Measurements from ENCODE around the gene KRTDAP. TPM values are rescaled to one million over a fixed set of nuclear protein-coding genes. Genes with fewer than 3 reads are reported as not detected.

Gene KRTDAP
- total RNA-seq, 1 donor from 2014 or later, result not detected

Other genes with a start within 250 kb of the KRTDAP start
- 8.4 and 18.1 TPM in 2 replicates for gene LSR, start 241.5 kb downstream of the KRTDAP start, total RNA-seq
- 68.9 and 70.0 TPM in 2 replicates for gene USF2, start 221.5 kb downstream of the KRTDAP start, total RNA-seq
- gene HAMP, start 207.9 kb downstream of the KRTDAP start, total RNA-seq, result 0.36 and 0.38 TPM in 2 replicates
- not detected in 2 replicates for gene MAG, start 198.3 kb downstream of the KRTDAP start, total RNA-seq
- not detected in 2 replicates for gene CD22, start 161.3 kb downstream of the KRTDAP start, total RNA-seq
- gene FFAR1, start 142.6 kb downstream of the KRTDAP start, total RNA-seq, result not detected in 2 replicates
- not detected in 2 replicates for gene FFAR3, start 132.0 kb downstream of the KRTDAP start, total RNA-seq
- not detected in 2 replicates for gene GPR42, start 119.4 kb downstream of the KRTDAP start, total RNA-seq
- not detected in 2 replicates for gene FFAR2, start 42.2 kb downstream of the KRTDAP start, total RNA-seq
- 50.7 and 56.9 TPM in 2 replicates for gene DMKN, start 23.2 kb upstream of the KRTDAP start, total RNA-seq
- 0.18 and 0.38 TPM in 2 replicates for gene SBSN, start 37.8 kb upstream of the KRTDAP start, total RNA-seq
- not detected in 2 replicates for gene GAPDHS, start 43.0 kb upstream of the KRTDAP start, total RNA-seq
- gene TMEM147, start 55.2 kb upstream of the KRTDAP start, total RNA-seq, result 68.2 and 69.3 TPM in 2 replicates
- not detected in 2 replicates for gene ATP4A, start 73.2 kb upstream of the KRTDAP start, total RNA-seq
- not detected in 2 replicates for gene PMIS2, start 95.7 kb upstream of the KRTDAP start, total RNA-seq
- gene HAUS5, start 122.3 kb upstream of the KRTDAP start, total RNA-seq, result 5.3 and 6.0 TPM in 2 replicates
- gene RBM42, start 138.6 kb upstream of the KRTDAP start, total RNA-seq, result 102 and 106 TPM in 2 replicates
- 0.45 TPM in 1 of 2 replicates, not detected in the other for gene ETV2, start 151.3 kb upstream of the KRTDAP start, total RNA-seq
- gene COX6B1, start 157.9 kb upstream of the KRTDAP start, total RNA-seq, result 326 and 344 TPM in 2 replicates
- 0.18 TPM in 1 of 2 replicates, not detected in the other for gene UPK1A, start 176.1 kb upstream of the KRTDAP start, total RNA-seq
- gene ZBTB32, start 214.1 kb upstream of the KRTDAP start, total RNA-seq, result not detected in 2 replicates
- 28.7 and 29.0 TPM in 2 replicates for gene KMT2B, start 227.5 kb upstream of the KRTDAP start, total RNA-seq

Data from astrocyte (in vitro differentiated cells and primary cell).